Effector CD8-positive, alpha-beta T cell (primary cell): Measurements from ENCODE around the gene BUD13.

ENCODE experiments used
- DNase-seq: peaks from one replicate; lab custom pipeline; 2025; lab: John Stamatoyannopoulos, UW

Gene BUD13

GRCh38 chr11:116715383-116715782 lies 57.4 kb downstream of the BUD13 start:
- DNase-seq, result no peak

- DNase-seq, result no peak
These were observed 57.9 kb downstream of the BUD13 start for GRCh38 chr11:116714902-116715301.

DNA sequence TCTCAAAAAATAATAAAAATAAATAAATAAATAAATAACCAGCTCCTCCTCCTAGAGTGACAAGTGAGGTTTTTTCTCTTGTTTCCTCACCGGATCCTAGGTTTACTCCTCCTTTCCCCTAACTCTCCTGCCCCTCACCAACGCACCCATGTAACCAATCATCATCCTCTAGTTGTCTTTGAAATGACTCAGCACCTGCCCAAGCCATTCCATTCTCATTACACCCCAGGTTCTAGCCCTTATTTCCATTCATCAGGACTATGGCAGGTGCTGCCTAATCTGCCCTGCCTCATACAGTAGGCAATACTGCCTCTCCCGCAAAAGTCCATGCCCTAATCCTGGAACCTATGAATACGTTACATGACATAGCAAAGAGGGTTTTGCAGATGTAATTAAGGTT lies 60.4 kb downstream of the BUD13 start:
- DNase-seq, result no peak

GRCh38 chr11:116710762-116711161 lies 62.0 kb downstream of the BUD13 start:
- DNase-seq, result no peak

- no peak for DNase-seq
These were observed 62.6 kb downstream of the BUD13 start for GRCh38 chr11:116710001-116710674.

DNA sequence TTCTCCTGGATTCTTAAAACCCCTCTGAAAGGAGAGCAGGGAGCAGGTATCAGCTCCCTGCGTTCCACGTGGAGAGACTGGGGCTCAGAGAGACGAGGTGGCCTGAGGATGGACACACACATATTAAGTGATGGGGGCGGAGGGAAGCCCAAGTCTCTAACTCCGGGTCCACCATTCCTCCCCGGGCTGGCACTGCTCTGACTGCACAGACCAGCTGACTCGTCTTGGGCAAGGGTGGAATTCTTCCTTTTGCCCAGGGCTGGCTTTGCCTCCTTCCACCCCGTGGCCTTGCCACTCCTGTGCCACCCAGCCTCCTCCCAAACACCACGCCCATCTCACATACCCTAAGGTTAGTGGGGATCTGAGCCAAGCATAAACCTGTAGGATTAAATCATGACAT lies 65.0 kb downstream of the BUD13 start:
- DNase-seq, result no peak

DNA sequence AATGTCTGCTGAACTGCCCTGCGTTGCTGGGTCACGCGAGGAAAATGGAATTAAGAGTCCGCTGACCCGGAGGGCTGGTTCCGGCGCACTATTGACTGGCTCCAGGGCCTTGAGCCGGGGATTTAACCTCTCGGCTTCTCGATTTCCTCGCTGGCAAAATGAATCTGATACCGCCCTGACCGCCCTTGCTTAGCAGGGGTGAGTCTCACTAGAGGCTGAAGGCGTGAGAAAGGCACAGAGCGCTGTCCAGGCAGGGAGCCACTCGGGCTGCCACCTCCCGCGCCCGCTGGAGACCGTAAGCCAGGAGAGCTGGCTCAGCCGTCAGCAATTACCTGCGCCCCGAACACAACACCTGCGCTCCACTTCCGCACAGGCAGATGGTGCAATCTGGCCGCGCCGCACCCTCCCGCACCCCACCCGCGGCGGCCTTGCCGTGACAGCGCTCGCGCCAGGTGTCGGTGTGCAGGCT lies 65.6 kb downstream of the BUD13 start:
- no peak for DNase-seq

- DNase-seq, result no peak
These were observed 69.4 kb downstream of the BUD13 start for GRCh38 chr11:116703421-116703820.

DNA sequence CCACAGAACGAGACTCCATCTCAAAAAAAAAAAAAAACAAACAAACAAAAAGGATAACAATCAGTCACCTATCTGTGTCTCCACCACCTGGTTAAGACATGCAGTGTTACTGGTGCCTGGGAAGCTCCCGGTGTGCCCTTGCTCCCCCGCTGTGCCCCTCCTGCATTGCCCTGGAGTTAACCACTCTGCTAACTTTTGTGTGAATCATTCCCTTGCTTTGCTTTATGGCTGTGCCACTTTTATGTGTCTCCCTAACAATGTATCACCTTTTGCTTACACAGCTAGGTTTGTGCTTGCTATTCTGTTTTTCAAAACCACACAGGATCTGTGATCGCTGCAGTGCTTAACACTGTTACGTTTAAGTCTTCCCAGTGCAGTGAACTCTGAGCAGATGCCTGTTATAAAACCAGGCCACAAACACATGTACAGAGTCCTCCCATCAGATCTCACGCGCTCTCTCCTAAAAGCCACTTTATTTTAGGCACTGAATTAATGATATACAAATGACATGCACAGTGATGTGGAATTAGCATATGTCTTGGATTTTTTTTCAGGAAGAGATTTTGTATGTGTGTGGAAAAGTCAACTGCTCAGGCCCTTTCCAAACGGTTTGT lies 69.9 kb downstream of the BUD13 start:
- no peak for DNase-seq

DNA sequence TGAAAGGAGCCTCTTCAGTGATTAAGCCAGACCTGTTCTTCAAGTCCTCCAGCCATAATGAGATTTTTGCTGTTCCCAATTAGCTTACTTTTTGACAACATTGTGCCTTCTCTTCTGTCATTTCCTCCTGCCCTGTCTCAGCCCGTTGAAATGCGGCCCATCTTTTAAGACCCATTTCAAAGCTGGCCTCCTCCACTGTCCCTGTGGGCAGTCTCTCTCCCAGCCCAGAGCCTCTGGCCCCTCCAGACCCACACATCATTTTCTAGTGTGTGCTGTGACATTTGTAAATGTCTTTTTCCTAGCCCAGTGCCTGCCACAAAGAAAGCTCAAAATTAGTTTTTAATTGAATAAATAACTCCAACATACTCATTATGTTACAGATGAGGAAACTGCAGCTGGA lies 70.9 kb downstream of the BUD13 start:
- DNase-seq, result no peak

- no peak for DNase-seq
These were observed 71.4 kb downstream of the BUD13 start for GRCh38 chr11:116701297-116701801.

DNA sequence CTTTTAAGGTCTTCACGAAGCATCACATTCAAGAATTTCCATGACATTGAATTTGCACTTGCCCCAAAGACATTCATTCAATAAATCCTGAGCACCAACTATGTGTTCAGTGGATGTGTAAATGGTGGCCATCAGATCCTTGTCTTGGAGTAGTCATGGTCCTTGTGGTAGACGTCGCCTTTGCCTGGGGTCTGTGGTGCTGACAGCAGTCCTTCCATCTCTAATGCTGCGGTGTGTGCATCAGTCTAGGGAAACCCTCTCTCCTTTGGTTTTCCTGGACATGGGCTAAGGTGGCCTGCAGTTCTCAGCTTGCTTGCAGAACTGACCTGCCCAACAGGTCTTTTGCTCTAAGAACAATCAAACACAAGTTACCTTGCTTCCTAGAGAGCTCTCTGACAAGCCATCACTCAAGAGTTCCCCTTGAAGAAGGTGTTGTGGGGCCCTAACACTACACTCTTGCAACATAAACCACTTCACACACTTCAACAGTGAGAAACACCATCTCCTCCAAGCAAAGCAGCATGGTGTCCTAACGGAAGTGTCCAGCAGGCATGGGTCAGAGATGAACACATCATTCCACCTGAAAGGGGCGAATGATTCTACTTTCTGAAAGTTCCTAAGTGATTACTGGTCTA lies 72.1 kb downstream of the BUD13 start:
- no peak for DNase-seq
